GM23338 (cell line): ENCODE measurements around the gene ASPDH.

ENCODE experiments used
- CREB1 ChIP-seq: fragments of 250-450 bp; sonication (Bioruptor Pico); IDR thresholded peaks from 2 replicates; pipeline ENCODE4 v1.5.0; 2020; ENCODE audit warnings: low read depth, mild to moderate bottlenecking, moderate library complexity
- EZH2phosphoT487 ChIP-seq: fragments of 200-600 bp; sonication (generic); IDR thresholded peaks from one replicate; pipeline ENCODE4 v1.8.1; 2018; ENCODE audit warnings: antibody characterized with exemption; ENCODE audit not compliant: unreplicated experiment
- TF ChIP-seq, protein P1 (sequence below), 2 experiments: fragments of 200-600 bp in 1 of 2; sonication (generic) in 1 of 2; conservative IDR thresholded peaks; 2 replicates each; pipeline versions ENCODE4 v1.5.1 to v1.6.1; 2016 to 2017; ENCODE audit warnings: antibody characterized with exemption in 2 of 2, low read depth in 2 of 2, mild to moderate bottlenecking in 2 of 2, moderate library complexity in 1 of 2

DNA sequence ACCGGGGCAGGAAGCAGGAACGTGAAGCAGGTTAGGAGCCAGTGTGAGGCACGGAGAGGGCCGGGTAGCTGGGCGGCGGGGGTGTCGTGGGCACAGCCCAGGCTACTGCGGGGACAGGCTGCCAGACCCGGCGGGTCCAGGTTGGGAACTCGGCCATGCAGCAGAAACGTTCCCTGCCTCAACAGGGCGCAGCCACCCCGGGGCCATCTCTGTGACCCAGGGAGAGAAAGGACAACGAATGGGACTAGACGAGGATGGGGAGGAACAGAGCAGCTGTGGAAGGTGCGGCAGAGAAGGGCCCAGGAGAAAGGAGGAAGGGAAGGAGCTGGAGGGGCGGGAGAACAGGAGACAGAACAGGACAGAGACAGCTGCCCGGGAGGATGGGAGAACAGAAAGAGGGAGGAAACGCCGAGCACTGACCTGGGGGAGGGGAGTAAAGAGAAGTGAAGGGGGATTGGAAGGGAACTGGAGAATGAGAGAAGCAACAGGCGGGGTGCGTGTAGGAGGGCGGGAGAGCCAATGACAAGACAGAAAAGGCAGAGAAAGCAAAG lies 24.2 kb downstream of the ASPDH start:
- TF ChIP-seq, protein P1, sequence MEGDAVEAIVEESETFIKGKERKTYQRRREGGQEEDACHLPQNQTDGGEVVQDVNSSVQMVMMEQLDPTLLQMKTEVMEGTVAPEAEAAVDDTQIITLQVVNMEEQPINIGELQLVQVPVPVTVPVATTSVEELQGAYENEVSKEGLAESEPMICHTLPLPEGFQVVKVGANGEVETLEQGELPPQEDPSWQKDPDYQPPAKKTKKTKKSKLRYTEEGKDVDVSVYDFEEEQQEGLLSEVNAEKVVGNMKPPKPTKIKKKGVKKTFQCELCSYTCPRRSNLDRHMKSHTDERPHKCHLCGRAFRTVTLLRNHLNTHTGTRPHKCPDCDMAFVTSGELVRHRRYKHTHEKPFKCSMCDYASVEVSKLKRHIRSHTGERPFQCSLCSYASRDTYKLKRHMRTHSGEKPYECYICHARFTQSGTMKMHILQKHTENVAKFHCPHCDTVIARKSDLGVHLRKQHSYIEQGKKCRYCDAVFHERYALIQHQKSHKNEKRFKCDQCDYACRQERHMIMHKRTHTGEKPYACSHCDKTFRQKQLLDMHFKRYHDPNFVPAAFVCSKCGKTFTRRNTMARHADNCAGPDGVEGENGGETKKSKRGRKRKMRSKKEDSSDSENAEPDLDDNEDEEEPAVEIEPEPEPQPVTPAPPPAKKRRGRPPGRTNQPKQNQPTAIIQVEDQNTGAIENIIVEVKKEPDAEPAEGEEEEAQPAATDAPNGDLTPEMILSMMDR (conservative IDR thresholded peaks at IDR 0.05; ENCODE audit: low read depth in 2 of 2) = no peak
- no peak for TF ChIP-seq EZH2phosphoT487
- TF ChIP-seq CREB1 (CRISPR knock-in tag) = no peak
